Osteocyte (in vitro differentiated cells): Measurements from ENCODE around the gene ASB8. TPM values are rescaled to one million over a fixed set of nuclear protein-coding genes. Genes with fewer than 3 reads are reported as not detected.

Source experiments
- DNase-seq: peaks from one replicate; pipeline ENCODE4 v3.0.0; 2021; ENCODE audit warnings: mixed read lengths; ENCODE audit not compliant: unreplicated experiment; ENCODE audit errors: extremely low spot score
- H3K27ac Mint-ChIP-seq: one replicate; pipeline ENCODE4 v1.8.0; 2021; ENCODE audit warnings: mild to moderate bottlenecking, mixed read lengths; ENCODE audit not compliant: unreplicated experiment
- H3K27me3 Mint-ChIP-seq: one replicate; pipeline ENCODE4 v1.8.0; 2021; ENCODE audit warnings: mixed read lengths; ENCODE audit not compliant: unreplicated experiment
- H3K36me3 Mint-ChIP-seq: one replicate; pipeline ENCODE4 v1.8.0; 2021; ENCODE audit warnings: mixed read lengths; ENCODE audit not compliant: unreplicated experiment
- H3K4me1 Mint-ChIP-seq: one replicate; pipeline ENCODE4 v1.8.0; 2021; ENCODE audit warnings: mixed read lengths; ENCODE audit not compliant: unreplicated experiment
- H3K4me3 Mint-ChIP-seq: one replicate; pipeline ENCODE4 v1.8.0; 2021; ENCODE audit warnings: mild to moderate bottlenecking, moderate library complexity, mixed read lengths; ENCODE audit not compliant: unreplicated experiment
- H3K9me3 Mint-ChIP-seq: one replicate; pipeline ENCODE4 v1.8.0; 2021; ENCODE audit warnings: mixed read lengths; ENCODE audit not compliant: unreplicated experiment
- long read RNA-seq: library from polyadenylated mRNA; unstranded; transcript quantifications from one replicate; pipeline ENCODE4 v2.0.0, GENCODE V29; 2021
- total RNA-seq: library from RNA; stranded (reverse); gene quantifications from 2 replicates; pipeline ENCODE4 v1.2.1, GENCODE V29; 2021
- TF ChIP-seq, protein P1 (sequence below): fragments of 200-600 bp; sonication (generic); IDR thresholded peaks from 2 replicates; pipeline ENCODE4 v1.5.0; 2021; ENCODE audit warnings: antibody characterized with exemption, mild to moderate bottlenecking, moderate library complexity

ASB8 gene, protein sequence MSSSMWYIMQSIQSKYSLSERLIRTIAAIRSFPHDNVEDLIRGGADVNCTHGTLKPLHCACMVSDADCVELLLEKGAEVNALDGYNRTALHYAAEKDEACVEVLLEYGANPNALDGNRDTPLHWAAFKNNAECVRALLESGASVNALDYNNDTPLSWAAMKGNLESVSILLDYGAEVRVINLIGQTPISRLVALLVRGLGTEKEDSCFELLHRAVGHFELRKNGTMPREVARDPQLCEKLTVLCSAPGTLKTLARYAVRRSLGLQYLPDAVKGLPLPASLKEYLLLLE
- 34.4 and 36.1 TPM in 2 replicates for total RNA-seq
- long read RNA-seq, transcript ASB8-201 (4 exons, 2,615 nt), result major isoform, 183 of 251 reads
- long read RNA-seq, transcript ASB8-205 (4 exons, 2,610 nt), result minor isoform, 51 of 251 reads
- long read RNA-seq, partial matches to known transcripts, result 3 of 251 reads
- long read RNA-seq, other reads (novel, unspliced or antisense), result 8 of 251 reads

- H3K4me1 Mint-ChIP-seq, result peaks cover 16% of the 10 kb centered on the region
- peaks cover 12% of the 10 kb centered on the region for H3K36me3 Mint-ChIP-seq
- peak within 1 kb of the TSS; percentile 93 for H3K4me3 Mint-ChIP-seq
- no peaks in the 10 kb centered on the region for H3K9me3 Mint-ChIP-seq
- TF ChIP-seq, protein P1, sequence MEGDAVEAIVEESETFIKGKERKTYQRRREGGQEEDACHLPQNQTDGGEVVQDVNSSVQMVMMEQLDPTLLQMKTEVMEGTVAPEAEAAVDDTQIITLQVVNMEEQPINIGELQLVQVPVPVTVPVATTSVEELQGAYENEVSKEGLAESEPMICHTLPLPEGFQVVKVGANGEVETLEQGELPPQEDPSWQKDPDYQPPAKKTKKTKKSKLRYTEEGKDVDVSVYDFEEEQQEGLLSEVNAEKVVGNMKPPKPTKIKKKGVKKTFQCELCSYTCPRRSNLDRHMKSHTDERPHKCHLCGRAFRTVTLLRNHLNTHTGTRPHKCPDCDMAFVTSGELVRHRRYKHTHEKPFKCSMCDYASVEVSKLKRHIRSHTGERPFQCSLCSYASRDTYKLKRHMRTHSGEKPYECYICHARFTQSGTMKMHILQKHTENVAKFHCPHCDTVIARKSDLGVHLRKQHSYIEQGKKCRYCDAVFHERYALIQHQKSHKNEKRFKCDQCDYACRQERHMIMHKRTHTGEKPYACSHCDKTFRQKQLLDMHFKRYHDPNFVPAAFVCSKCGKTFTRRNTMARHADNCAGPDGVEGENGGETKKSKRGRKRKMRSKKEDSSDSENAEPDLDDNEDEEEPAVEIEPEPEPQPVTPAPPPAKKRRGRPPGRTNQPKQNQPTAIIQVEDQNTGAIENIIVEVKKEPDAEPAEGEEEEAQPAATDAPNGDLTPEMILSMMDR, result peak; percentile 51
- DNase-seq, result peak; percentile 99
- H3K27me3 Mint-ChIP-seq, result peaks cover 19% of the 10 kb centered on the region
- H3K27ac Mint-ChIP-seq, result peak within 1 kb of the TSS; percentile 84
Measured at GRCh38 chr12:48157018-48157888, at the start of gene ASB8. Gene ASB8 (minus strand): TSS chr12:48157515. CDS start chr12:48153496, 4,019 bp downstream.

DNA sequence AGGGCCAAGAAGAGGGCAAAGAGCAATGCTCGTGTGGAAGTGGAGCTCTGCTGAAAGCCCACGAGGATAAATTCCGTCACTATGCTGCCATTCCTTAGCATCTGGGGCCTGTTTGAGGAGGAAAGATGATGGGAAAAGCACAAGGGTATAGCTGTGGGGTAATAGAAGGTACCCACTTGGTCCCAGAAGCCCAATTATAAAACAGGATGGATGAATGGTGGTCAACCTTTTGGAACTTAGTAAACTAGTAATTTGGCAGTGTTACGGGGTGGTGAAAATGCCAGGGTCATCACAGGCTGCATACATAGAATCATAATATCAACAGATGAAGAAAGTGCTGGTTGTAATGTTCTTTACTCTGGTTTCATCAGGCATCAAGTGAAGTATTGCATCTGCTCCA lies 45.9 kb upstream of the ASB8 start, which contains the start of gene OR10AD1:
Gene OR10AD1 (minus strand): TSS at position 101 of the 400 bp plus-strand sequence. CDS start 0 bp downstream, at position 101.
- peaks cover 18% of the 10 kb centered on the region for H3K27me3 Mint-ChIP-seq
- H3K27ac Mint-ChIP-seq, result no peak within 1 kb of the TSS
- H3K9me3 Mint-ChIP-seq, result peaks cover 17% of the 10 kb centered on the region
- H3K4me3 Mint-ChIP-seq, result no peak within 1 kb of the TSS
- peaks cover 2% of the 10 kb centered on the region for H3K4me1 Mint-ChIP-seq
- H3K36me3 Mint-ChIP-seq, result no peaks in the 10 kb centered on the region
- TF ChIP-seq, protein P1, result no peak
- no peak for DNase-seq

- TF ChIP-seq, protein P1, result no peak
- no peak for DNase-seq
- peaks cover 17% of the 10 kb centered on the region for H3K9me3 Mint-ChIP-seq
- H3K4me1 Mint-ChIP-seq, result peaks cover 6% of the 10 kb centered on the region
- H3K27me3 Mint-ChIP-seq, result peaks cover 18% of the 10 kb centered on the region
- no peaks in the 10 kb centered on the region for H3K36me3 Mint-ChIP-seq
- H3K27ac Mint-ChIP-seq, result no peak overlapping the region
- H3K4me3 Mint-ChIP-seq, result no peak overlapping the region
Measured at GRCh38 chr12:48202766-48203165, 45.5 kb upstream of the ASB8 start.

GRCh38 chr12:48201516-48201915 lies 44.2 kb upstream of the ASB8 start:
- peaks cover 11% of the 10 kb centered on the region for H3K4me1 Mint-ChIP-seq
- H3K4me3 Mint-ChIP-seq, result no peak overlapping the region
- H3K27ac Mint-ChIP-seq, result no peak overlapping the region
- DNase-seq, result no peak
- H3K9me3 Mint-ChIP-seq, result peaks cover 8% of the 10 kb centered on the region
- H3K27me3 Mint-ChIP-seq, result peaks cover 18% of the 10 kb centered on the region
- no peaks in the 10 kb centered on the region for H3K36me3 Mint-ChIP-seq
- TF ChIP-seq, protein P1, result no peak
